Activated T-helper 1 cell treated with anti-CD3 and anti-CD28 coated beads, Interleukin-12 subunit alpha, Interleukin-12 subunit beta, Interleukin-2, Interleukin-4 antibody, amounts not matched to agents 30 ng/mL and 10 ng/mL and 1 ng/mL, durations not matched to agents 14 hours and 24 hours and 36 hours (primary cell): Measurements from ENCODE around the gene SLC38A11. TPM values are rescaled to one million over a fixed set of nuclear protein-coding genes. Genes with fewer than 3 reads are reported as not detected.

Experiments
- DNase-seq: peaks from one replicate; pipeline ENCODE4 v3.0.0; 2021; ENCODE audit warnings: low spot score
- H3K27ac Mint-ChIP-seq: one replicate; pipeline ENCODE4 v1.8.0; 2021; ENCODE audit warnings: mild to moderate bottlenecking, mixed read lengths
- H3K27me3 Mint-ChIP-seq: one replicate; pipeline ENCODE4 v1.8.0; 2022; ENCODE audit warnings: mild to moderate bottlenecking, moderate library complexity, mixed read lengths; ENCODE audit not compliant: insufficient read depth
- H3K36me3 Mint-ChIP-seq: one replicate; pipeline ENCODE4 v1.8.0; 2021; ENCODE audit warnings: low read depth, mixed read lengths
- H3K4me1 Mint-ChIP-seq: one replicate; pipeline ENCODE4 v1.8.0; 2021; ENCODE audit warnings: low read depth, mixed read lengths
- H3K4me3 Mint-ChIP-seq: one replicate; pipeline ENCODE4 v1.8.0; 2021; ENCODE audit warnings: mild to moderate bottlenecking, moderate library complexity, mixed read lengths
- H3K9me3 Mint-ChIP-seq: one replicate; pipeline ENCODE4 v1.8.0; 2021; ENCODE audit warnings: mixed read lengths
- intact Hi-C: fragments of 100-400 bp; cut with micrococcal nuclease; formaldehyde crosslinking; loops from one replicate; pipeline ENCODE4 v1.15.1; 2024
- total RNA-seq: library from RNA; stranded (reverse); gene quantifications from 2 replicates; pipeline ENCODE4 v1.2.3, GENCODE V29; 2022

The SLC38A11 gene
- total RNA-seq, 1 donor from 2014 or later, result not detected

DNA sequence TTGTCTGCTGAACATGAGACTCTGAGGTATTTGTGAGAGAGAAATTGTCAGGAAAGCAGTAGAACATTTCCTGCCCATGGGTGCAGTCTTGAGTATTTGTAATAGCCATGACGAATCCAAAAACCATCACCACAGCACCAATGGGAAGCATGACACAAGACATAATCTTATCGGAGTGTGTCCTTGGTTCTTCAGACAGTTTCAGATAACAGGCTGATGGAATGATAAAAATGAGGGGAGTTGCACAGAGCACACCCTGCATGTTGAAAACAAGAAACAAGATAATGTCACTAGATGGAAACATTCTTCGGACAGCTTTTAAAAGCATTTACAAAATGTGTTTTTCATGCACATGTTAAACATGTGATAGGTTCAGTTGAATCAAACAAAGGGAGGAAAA is 56.9 kb downstream of the SLC38A11 start:
- intact Hi-C loops, result no loop called here
- no peak overlapping the region for H3K4me3 Mint-ChIP-seq
- peaks cover 12% of the 10 kb centered on the region for H3K4me1 Mint-ChIP-seq
- H3K27ac Mint-ChIP-seq, result no peak overlapping the region
- H3K9me3 Mint-ChIP-seq, result peaks cover 3% of the 10 kb centered on the region
- peaks cover 25% of the 10 kb centered on the region for H3K27me3 Mint-ChIP-seq
- H3K36me3 Mint-ChIP-seq, result no peaks in the 10 kb centered on the region
- no peak for DNase-seq

DNA sequence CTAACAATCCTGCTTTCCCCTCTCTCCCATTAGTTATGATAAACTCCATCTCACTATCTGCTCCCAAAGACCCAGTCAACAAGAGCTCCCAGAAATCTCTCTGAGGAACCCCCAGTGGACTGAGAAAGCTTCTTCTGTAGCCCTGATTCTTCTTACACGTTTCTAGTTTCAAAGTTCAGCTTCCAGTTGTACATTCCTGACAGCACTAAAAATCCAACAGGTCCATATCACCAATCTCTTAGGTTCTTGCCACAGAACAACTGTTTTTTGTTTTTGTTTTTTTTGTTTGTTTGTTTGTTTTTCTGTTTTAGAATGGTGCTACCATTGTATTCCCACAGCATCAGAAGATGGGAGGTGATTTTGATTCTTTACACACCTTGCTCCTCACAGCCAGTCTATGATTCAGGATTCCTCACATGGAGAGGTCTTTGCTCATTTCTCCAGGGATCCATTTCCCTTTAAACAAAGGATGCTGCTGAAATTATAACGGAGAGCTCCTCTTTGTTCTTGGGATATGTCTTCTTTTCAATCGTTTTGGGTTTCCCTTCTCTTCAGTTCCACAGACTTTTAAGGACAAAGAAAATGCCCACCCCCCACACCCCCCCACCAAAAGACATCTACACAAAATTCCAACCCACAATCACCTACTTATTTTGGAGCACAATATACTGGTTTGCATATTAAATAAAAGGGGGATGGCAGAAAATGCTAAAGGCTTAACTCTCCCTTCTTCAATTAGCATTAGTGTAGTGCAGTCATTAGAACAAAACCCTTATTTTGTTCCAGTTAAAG is 57.7 kb downstream of the SLC38A11 start:
- no peak for DNase-seq
- Mint-ChIP-seq H3K9me3 (peaks cover 3% of the 10 kb centered on the region), H3K4me3 (no peak overlapping the region), H3K36me3 (no peaks in the 10 kb centered on the region), H3K27me3 (peaks cover 19% of the 10 kb centered on the region), H3K4me1 (peaks cover 12% of the 10 kb centered on the region), H3K27ac (no peak overlapping the region)
- intact Hi-C loops, result no loop called here

DNA sequence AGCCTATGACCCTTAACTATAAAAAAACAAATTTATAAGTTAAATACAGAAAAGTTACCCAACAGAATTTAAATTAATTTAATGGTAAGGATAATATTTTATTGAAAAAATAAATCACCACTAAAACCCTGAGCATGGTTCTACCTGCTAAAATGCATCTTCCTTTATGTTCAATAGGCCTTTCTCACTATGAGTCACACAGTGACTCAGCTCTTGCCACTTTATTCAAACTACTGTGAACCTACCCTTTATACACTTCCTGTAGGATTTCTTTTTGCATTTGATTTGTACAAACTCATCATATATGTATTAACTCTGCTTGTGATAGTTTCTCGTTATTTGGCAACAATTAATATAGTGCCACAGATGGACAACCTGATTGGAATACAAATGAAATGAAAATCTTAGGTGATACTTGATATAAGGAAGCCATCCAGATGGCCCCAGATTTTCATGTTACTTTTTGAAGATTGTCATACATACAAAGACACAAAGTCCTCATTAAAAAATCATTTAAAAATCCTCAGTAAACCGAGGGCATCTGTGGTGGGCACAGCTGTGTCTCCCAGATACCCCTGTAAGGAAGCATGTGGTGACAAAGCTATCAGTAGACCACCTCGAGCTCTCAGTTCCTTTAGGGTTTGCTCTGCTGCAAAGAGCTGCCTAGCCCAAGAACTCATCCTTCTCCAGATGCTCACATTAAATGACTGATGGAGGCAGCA is 58.5 kb downstream of the SLC38A11 start:
- Mint-ChIP-seq H3K9me3 (peaks cover 3% of the 10 kb centered on the region), H3K27ac (no peak overlapping the region), H3K27me3 (peaks cover 17% of the 10 kb centered on the region), H3K4me3 (no peak overlapping the region), H3K4me1 (peaks cover 12% of the 10 kb centered on the region), H3K36me3 (no peaks in the 10 kb centered on the region)
- no peak for DNase-seq
- intact Hi-C loops, result loop anchor here (1.0 kb wide), 1 partner anchor 14 kb away; no protein-coding TSS in a partner anchor

DNA sequence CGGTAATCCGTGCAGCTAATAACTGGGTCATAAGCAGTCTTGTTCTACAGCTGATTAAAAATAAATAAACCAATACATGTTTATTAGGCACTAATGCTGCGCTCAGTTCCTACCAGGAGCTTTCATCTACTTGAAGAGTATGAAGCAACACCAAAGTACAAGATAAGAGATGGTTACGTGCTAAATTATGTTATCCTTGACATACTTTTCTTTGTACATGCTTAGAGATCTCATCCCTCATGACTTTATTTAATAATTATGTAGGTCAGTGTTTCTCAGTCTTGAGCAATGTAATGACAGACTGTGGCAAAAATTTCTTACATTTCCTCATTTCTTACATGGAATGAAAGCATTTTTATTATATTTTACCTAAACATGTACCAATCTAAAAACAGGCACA is 59.1 kb downstream of the SLC38A11 start:
- no peak for DNase-seq
- Mint-ChIP-seq H3K4me1 (peaks cover 12% of the 10 kb centered on the region), H3K27me3 (peaks cover 13% of the 10 kb centered on the region), H3K4me3 (no peak overlapping the region), H3K9me3 (peaks cover 3% of the 10 kb centered on the region), H3K27ac (no peak overlapping the region), H3K36me3 (no peaks in the 10 kb centered on the region)
- intact Hi-C loops, result loop anchor here (1.0 kb wide), 1 partner anchor 14 kb away; no protein-coding TSS in a partner anchor

DNA sequence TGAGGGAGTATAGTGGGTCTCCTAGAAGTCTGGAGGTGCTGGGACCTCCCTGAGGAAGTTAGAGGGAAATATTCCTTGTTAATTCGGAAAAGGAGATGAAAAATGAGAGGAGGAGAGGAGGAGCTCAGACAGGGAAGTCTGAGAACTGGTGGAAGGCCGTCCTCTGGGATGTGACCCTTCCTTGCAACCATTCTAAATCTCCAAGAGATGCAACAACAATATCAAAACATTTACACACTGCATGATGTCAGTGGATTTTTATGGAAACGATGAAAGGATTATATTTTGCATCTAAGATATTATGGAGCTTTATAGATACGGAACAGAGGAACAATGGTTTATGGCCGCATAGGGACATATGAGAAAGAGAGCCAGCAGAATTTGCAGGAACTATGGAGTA is 63.9 kb downstream of the SLC38A11 start:
- peaks cover 8% of the 10 kb centered on the region for H3K27me3 Mint-ChIP-seq
- H3K27ac Mint-ChIP-seq, result no peak overlapping the region
- H3K4me1 Mint-ChIP-seq, result peaks cover under 1% of the 10 kb centered on the region
- no peak overlapping the region for H3K4me3 Mint-ChIP-seq
- intact Hi-C loops, result no loop called here
- no peak for DNase-seq
- no peaks in the 10 kb centered on the region for H3K36me3 Mint-ChIP-seq
- H3K9me3 Mint-ChIP-seq, result no peaks in the 10 kb centered on the region

DNA sequence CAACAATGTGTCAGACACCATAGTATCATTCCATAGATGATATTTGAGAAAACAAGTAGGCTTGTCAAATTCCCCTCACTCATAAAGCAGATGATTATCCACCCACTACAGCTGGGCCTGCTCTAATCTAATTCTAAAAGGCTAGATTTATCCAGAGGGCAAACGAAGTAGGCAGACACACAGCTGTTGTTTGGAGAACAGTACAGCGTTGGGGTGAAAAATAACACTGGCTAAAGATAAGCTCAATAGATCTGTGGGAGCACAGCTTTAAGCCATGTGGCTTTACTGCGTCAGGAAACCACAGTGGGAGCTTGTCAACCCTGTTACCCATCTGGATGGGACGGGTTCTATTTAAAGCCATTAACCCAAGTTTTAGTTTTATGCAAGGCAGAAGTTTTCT is 64.8 kb downstream of the SLC38A11 start:
- Mint-ChIP-seq H3K36me3 (no peaks in the 10 kb centered on the region), H3K4me3 (no peak overlapping the region), H3K27ac (no peak overlapping the region), H3K4me1 (no peaks in the 10 kb centered on the region), H3K27me3 (peaks cover 8% of the 10 kb centered on the region), H3K9me3 (no peaks in the 10 kb centered on the region)
- no peak for DNase-seq
- intact Hi-C loops, result no loop called here

DNA sequence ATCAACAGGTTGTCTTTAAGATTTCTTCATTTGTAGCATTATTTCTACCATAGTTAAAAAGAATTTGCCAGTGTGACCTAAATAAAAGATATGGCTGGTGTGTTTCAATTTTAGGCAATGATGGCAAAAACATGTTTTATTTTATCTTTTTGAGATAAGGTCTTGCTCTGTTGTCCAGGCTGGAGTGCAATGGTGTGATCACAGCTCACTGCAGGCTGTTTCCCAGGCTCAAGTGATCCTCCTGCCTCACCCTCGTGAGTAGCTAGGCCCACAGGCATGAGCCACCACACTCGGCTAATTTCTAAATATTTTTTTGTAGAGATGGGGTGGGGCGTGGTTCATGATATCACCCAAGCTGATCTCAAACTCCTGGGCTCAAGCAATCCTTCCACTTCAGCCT is 66.7 kb downstream of the SLC38A11 start:
- H3K9me3 Mint-ChIP-seq, result no peaks in the 10 kb centered on the region
- no peak overlapping the region for H3K27ac Mint-ChIP-seq
- DNase-seq, result no peak
- no peaks in the 10 kb centered on the region for H3K4me1 Mint-ChIP-seq
- H3K27me3 Mint-ChIP-seq, result peaks cover 8% of the 10 kb centered on the region
- no peak overlapping the region for H3K4me3 Mint-ChIP-seq
- intact Hi-C loops, result no loop called here
- H3K36me3 Mint-ChIP-seq, result no peaks in the 10 kb centered on the region

DNA sequence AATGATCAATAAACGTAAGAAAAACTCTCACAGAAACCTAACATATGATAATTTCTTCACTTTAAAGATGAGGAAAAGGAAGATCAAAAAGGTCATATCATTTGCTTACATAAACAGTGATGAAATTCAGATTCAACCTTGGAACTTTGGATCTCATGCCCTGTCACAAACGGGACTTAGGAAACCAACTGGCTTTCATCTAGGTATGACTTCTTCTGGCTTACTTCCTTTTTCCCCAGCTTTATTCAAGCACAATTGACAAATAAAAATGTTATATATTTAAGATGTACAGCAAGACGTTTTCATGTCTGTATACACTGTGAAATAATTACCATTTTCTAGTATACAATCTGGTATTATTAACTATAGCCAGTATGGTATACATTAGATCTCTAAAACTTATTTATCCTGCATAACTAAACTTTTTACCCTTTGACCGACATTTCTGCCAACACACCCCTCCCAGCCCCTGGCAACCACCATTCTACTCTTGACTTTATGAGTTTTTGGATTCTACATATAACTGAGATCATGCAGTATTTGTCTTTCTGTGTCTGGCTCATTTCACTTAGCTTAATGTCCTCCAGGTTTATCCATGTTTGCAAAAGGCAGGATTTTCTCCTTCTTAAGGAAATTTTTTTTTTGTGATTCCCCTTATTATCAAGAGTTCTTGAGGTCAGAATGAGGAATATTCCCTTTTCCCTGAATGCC is 67.7 kb downstream of the SLC38A11 start:
- no peaks in the 10 kb centered on the region for H3K9me3 Mint-ChIP-seq
- H3K4me1 Mint-ChIP-seq, result no peaks in the 10 kb centered on the region
- no peaks in the 10 kb centered on the region for H3K36me3 Mint-ChIP-seq
- DNase-seq, result no peak
- no peak overlapping the region for H3K27ac Mint-ChIP-seq
- intact Hi-C loops, result no loop called here
- no peak overlapping the region for H3K4me3 Mint-ChIP-seq
- peaks cover 8% of the 10 kb centered on the region for H3K27me3 Mint-ChIP-seq

DNA sequence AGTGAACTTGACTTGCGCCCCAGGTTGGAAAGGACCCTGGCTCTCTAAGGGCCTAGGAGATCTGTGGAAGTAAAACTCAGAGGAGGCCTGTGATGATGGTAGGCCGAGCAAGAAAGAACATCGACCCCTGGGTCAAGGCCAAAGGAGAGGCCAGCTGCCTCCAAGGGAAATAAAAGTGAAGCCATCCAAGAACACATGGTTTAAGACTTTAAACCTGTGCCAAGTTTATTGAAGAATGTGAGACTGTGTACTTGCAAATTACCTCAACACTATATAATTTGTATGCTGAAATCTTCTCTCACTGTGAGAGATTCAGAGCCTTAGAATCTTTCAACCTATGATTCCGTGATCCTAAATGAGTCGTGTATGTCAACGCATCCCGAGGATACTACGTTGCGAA is 73.0 kb downstream of the SLC38A11 start:
- Mint-ChIP-seq H3K4me3 (no peak overlapping the region), H3K36me3 (no peaks in the 10 kb centered on the region), H3K27ac (no peak overlapping the region), H3K4me1 (no peaks in the 10 kb centered on the region), H3K9me3 (no peaks in the 10 kb centered on the region), H3K27me3 (no peaks in the 10 kb centered on the region)
- DNase-seq, result no peak
- intact Hi-C loops, result no loop called here

DNA sequence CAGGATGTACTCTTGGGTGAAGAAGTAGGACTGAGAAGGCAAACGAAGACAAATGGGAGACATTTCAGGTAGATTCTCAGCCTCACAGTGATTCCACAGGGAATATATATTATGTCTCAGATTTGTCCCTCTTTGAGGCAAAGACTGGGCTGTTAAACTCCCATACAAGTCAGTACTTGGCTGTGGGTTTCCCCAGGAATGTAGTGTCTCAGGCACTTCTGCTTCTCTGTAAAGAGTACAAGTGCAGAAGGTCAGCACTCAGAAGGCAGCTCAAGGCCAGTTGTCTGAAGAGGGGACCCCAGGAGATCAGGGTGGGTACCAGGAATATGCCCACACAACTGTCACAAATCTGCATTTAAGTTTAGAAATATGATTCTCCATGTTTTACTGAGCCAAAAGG is 73.8 kb downstream of the SLC38A11 start:
- no peak for DNase-seq
- Mint-ChIP-seq H3K4me1 (no peaks in the 10 kb centered on the region), H3K4me3 (no peak overlapping the region), H3K27ac (no peak overlapping the region), H3K27me3 (peaks cover 2% of the 10 kb centered on the region), H3K9me3 (no peaks in the 10 kb centered on the region), H3K36me3 (no peaks in the 10 kb centered on the region)
- intact Hi-C loops, result no loop called here

DNA sequence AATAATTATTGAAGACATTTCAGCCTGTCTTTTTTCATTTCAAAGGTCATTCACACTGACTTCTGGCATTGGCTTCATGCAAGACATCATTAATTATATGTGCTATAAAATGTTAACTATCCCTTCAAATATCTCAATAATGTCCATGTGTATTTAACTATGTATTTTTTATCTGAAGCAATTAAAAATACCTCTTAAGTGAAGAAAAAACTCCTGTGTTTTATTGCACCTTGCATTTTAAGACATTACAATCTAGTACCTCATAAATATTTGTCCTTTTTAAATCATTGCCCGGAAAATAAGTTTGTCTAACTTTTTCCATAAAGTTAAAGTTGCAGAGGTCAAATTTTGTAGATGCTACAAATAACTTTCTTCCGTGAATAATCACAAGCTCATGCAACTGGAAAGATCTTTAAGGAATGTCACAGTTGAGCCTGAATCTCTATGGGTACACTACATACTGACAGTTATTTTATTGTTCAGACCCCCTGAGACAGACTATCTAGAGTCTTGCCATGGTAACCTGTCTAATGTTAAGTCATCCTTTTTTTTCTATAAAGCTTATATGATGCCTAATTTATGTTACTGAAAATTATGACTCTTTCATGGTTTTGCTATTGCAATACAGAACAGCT is 75.3 kb downstream of the SLC38A11 start:
- Mint-ChIP-seq H3K27ac (no peak overlapping the region), H3K4me3 (no peak overlapping the region), H3K27me3 (peaks cover 2% of the 10 kb centered on the region), H3K9me3 (no peaks in the 10 kb centered on the region), H3K4me1 (no peaks in the 10 kb centered on the region), H3K36me3 (no peaks in the 10 kb centered on the region)
- DNase-seq, result no peak
- intact Hi-C loops, result no loop called here

DNA sequence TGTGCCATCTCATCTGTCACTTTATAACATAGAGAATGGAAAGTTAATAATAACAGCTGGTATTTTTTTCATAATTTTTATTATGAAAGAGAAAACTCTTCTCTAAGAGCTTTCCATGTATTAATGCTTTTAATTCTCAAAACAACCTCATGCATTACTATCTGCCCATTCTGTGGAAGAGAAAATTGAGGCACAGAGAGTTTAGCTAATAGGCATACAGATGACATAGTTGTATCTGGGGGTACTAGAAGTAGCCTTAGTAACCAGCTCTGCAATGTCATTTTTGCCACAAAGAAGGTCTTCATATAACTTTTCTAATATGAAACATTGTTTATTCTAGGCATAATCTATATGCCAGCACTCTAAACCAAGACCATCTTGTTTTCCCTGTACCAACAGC is 77.4 kb downstream of the SLC38A11 start:
- peaks cover 2% of the 10 kb centered on the region for H3K27me3 Mint-ChIP-seq
- H3K4me3 Mint-ChIP-seq, result no peak overlapping the region
- no peaks in the 10 kb centered on the region for H3K4me1 Mint-ChIP-seq
- no peaks in the 10 kb centered on the region for H3K9me3 Mint-ChIP-seq
- H3K36me3 Mint-ChIP-seq, result no peaks in the 10 kb centered on the region
- no peak overlapping the region for H3K27ac Mint-ChIP-seq
- intact Hi-C loops, result no loop called here
- DNase-seq, result no peak
